Endothelial cell of umbilical vein (primary cell): ENCODE data around the gene FANCI.

ENCODE experiments used
- CTCF ChIP-seq, 2 donors: IDR thresholded peaks; 1 replicate in 1 of 2; 2 replicates in 1 of 2; pipeline ENCODE4 v1.5.1; 2011; ENCODE audit warnings: low read length in 2 of 2, mild to moderate bottlenecking in 2 of 2, moderate library complexity in 2 of 2, control low read depth in 1 of 2, inconsistent platforms in 1 of 2, low read depth in 1 of 2; ENCODE audit not compliant: insufficient read depth in 1 of 2; ENCODE audit errors: extremely low read depth in 1 of 2
- EZH2 ChIP-seq: IDR thresholded peaks from 2 replicates; pipeline ENCODE4 v1.6.1; 2012; ENCODE audit warnings: borderline replicate concordance, low read depth, mild to moderate bottlenecking, moderate library complexity, low read length, inconsistent platforms; ENCODE audit not compliant: severe bottlenecking
- FOS ChIP-seq: IDR thresholded peaks from 2 replicates; pipeline ENCODE4 v1.6.1; 2011; ENCODE audit warnings: mild to moderate bottlenecking, low read length, moderate library complexity, borderline replicate concordance; ENCODE audit not compliant: insufficient read depth
- POLR2A ChIP-seq: IDR thresholded peaks from 2 replicates; pipeline ENCODE4 v1.6.1; 2012; ENCODE audit warnings: low read depth, mild to moderate bottlenecking, control low read depth, low read length

- TF ChIP-seq CTCF (IDR thresholded peaks at IDR 0.05; ENCODE audit: extremely low read depth in 1 of 2, insufficient read depth in 1 of 2, low read depth in 1 of 2, low read length in 2 of 2) (no peak), EZH2 (no peak), FOS (no peak), POLR2A (no peak)
Measured at GRCh38 chr15:89333959-89334509, 90.3 kb downstream of the FANCI start.
